SIG-M5 treated with dmso at 0.1 percent for 504 hours (cell line): ENCODE data around the gene IGF1R.

Experiments used
- DNase-seq: peaks from one replicate; lab custom pipeline; 2025; ENCODE audit not compliant: unreplicated experiment; lab: John Stamatoyannopoulos, UW

IGF1R gene

GRCh38 chr15:98772895-98773294, 124.6 kb downstream of the IGF1R start:
- no peak for DNase-seq

GRCh38 chr15:98773616-98774015, 125.3 kb downstream of the IGF1R start:
- DNase-seq = no peak

- DNase-seq = no peak
Observed at GRCh38 chr15:98774756-98775497, 126.6 kb downstream of the IGF1R start.

GRCh38 chr15:98775498-98776230, 127.3 kb downstream of the IGF1R start:
- DNase-seq = no peak

GRCh38 chr15:98776607-98777281, 128.4 kb downstream of the IGF1R start:
- no peak for DNase-seq

- DNase-seq = no peak
Observed at GRCh38 chr15:98777426-98777825, 129.1 kb downstream of the IGF1R start.

- no peak for DNase-seq
Observed at GRCh38 chr15:98778263-98778959, 130.1 kb downstream of the IGF1R start.

GRCh38 chr15:98778960-98779359, 130.6 kb downstream of the IGF1R start:
- no peak for DNase-seq

GRCh38 chr15:98779463-98780071, 131.2 kb downstream of the IGF1R start:
- peak; percentile 64 for DNase-seq

GRCh38 chr15:98781838-98782237, 133.5 kb downstream of the IGF1R start:
- no peak for DNase-seq

GRCh38 chr15:98782801-98783200, 134.5 kb downstream of the IGF1R start:
- DNase-seq = no peak

- no peak for DNase-seq
Observed at GRCh38 chr15:98785431-98785806, 137.1 kb downstream of the IGF1R start.

GRCh38 chr15:98785807-98786621, 137.7 kb downstream of the IGF1R start:
- no peak for DNase-seq

- DNase-seq = no peak
Observed at GRCh38 chr15:98786717-98787116, 138.4 kb downstream of the IGF1R start.

- DNase-seq = no peak
Observed at GRCh38 chr15:98787194-98787593, 138.9 kb downstream of the IGF1R start.

- peak; percentile 50 for DNase-seq
Observed at GRCh38 chr15:98787936-98788757, 139.8 kb downstream of the IGF1R start.

GRCh38 chr15:98789020-98789419, 140.7 kb downstream of the IGF1R start:
- DNase-seq = no peak

GRCh38 chr15:98790270-98790669, 141.9 kb downstream of the IGF1R start:
- no peak for DNase-seq

- no peak for DNase-seq
Observed at GRCh38 chr15:98791046-98791701, 142.8 kb downstream of the IGF1R start.
